HEK293 (cell line): ENCODE data around the gene LBX1.

ENCODE experiments used
- CTCF ChIP-seq: fragments of 450-650 bp; formaldehyde crosslinking; IDR thresholded peaks from 2 replicates; pipeline ENCODE4 v1.5.1; 2016; ENCODE audit warnings: missing biosample characterization, missing genetic modification characterization
- PBX3 ChIP-seq: sonication (generic); formaldehyde crosslinking; IDR thresholded peaks from 2 replicates; pipeline ENCODE4 v1.8.1; 2022; ENCODE audit warnings: mild to moderate bottlenecking, moderate library complexity, missing genetic modification reagents
- TCF7L2 ChIP-seq: IDR thresholded peaks from 2 replicates; pipeline ENCODE4 v1.6.1; 2011; ENCODE audit warnings: low read depth, mild to moderate bottlenecking, inconsistent platforms, low read length, moderate library complexity, borderline replicate concordance
- ZNF114 ChIP-seq: fragments of 450-650 bp; formaldehyde crosslinking; IDR thresholded peaks from 2 replicates; pipeline ENCODE4 v1.5.0; 2017; ENCODE audit warnings: missing biosample characterization, missing genetic modification characterization
- ZNF133 ChIP-seq: fragments of 450-650 bp; formaldehyde crosslinking; IDR thresholded peaks from 2 replicates; pipeline ENCODE4 v1.5.1; 2016; ENCODE audit warnings: missing biosample characterization, missing genetic modification characterization
- ZNF513 ChIP-seq: fragments of 450-650 bp; IDR thresholded peaks from 2 replicates; pipeline ENCODE4 v1.5.1; 2018; ENCODE audit warnings: missing biosample characterization, missing genetic modification characterization
- ZNF544 ChIP-seq: fragments of 450-650 bp; formaldehyde crosslinking; IDR thresholded peaks from 2 replicates; pipeline ENCODE4 v1.5.0; 2017; ENCODE audit warnings: missing biosample characterization, missing genetic modification characterization

GRCh38 chr10:101272229-101272868 lies 43.1 kb upstream of the LBX1 start:
- TF ChIP-seq ZNF544 (tag by site-specific recombination) (no peak), PBX3 (CRISPR knock-in tag) (no peak), CTCF (peak; percentile 92), ZNF114 (tag by site-specific recombination) (no peak), ZNF513 (tag by site-specific recombination) (no peak), ZNF133 (tag by site-specific recombination) (no peak), TCF7L2 (no peak)
